H1 (cell line): ENCODE results near the gene TAF3. TPM values are rescaled to one million over a fixed set of nuclear protein-coding genes. Genes with fewer than 3 reads are reported as not detected.

Source experiments
- CTCF ChIA-PET: fragments of 300-600 bp; sonication (Branson Sonifier 250); formaldehyde crosslinking; loops from one replicate; lab custom pipeline; 2021; ENCODE audit not compliant: partially characterized antibody; lab: Charles Lee
- POLR2A ChIA-PET: fragments of 300-600 bp; sonication (Branson Sonifier 250); formaldehyde crosslinking; loops from one replicate; lab custom pipeline; 2021; ENCODE audit warnings: inconsistent platforms; ENCODE audit not compliant: partially characterized antibody; lab: Charles Lee
- DNase-seq, 2 experiments: peaks; one replicate each; pipeline versions ENCODE4 v3.0.0 to v3.0.0-alpha.2; 2010 to 2022; ENCODE audit warnings: low spot score in 2 of 2, low read depth in 1 of 2, mixed read lengths in 1 of 2
- FAIRE-seq: peaks from 2 replicates; lab custom pipeline; 2011; peaks lifted over from hg19 to GRCh38; lab: Jason Lieb, UNC
- H2AFZ ChIP-seq: 2 replicates; pipeline ENCODE4 v1.8.1; 2012; ENCODE audit warnings: low read length, inconsistent platforms
- H2AK5ac ChIP-seq: 2 replicates; pipeline ENCODE4 v1.6.1; 2013; ENCODE audit warnings: low read depth, low read length
- H2BK120ac ChIP-seq: replicated peaks from 2 replicates; pipeline ENCODE3; 2013; ENCODE audit warnings: low read depth, low read length, inconsistent platforms
- H2BK12ac ChIP-seq: 2 replicates; pipeline ENCODE4 v1.6.1; 2013; ENCODE audit warnings: low read depth, low read length
- H2BK15ac ChIP-seq: 2 replicates; pipeline ENCODE4 v1.6.1; 2013; ENCODE audit warnings: low read length
- H2BK20ac ChIP-seq: 2 replicates; pipeline ENCODE4 v1.6.1; 2013; ENCODE audit warnings: low read length
- H2BK5ac ChIP-seq: 2 replicates; pipeline ENCODE4 v1.6.1; 2013; ENCODE audit warnings: low read depth, low read length
- H3K14ac ChIP-seq: 2 replicates; pipeline ENCODE4 v1.6.1; 2013; ENCODE audit warnings: inconsistent platforms; ENCODE audit not compliant: insufficient read length
- H3K18ac ChIP-seq: 2 replicates; pipeline ENCODE4 v1.6.1; 2013; ENCODE audit warnings: low read length; ENCODE audit errors: extremely low read depth
- H3K23ac ChIP-seq: 2 replicates; pipeline ENCODE4 v1.6.1; 2013; ENCODE audit warnings: inconsistent platforms; ENCODE audit not compliant: insufficient read length
- H3K23me2 ChIP-seq: 2 replicates; pipeline ENCODE4 v1.6.1; 2013; ENCODE audit warnings: low read depth, low read length
- H3K27ac ChIP-seq: 2 replicates; pipeline ENCODE4 v1.6.1; 2011; ENCODE audit warnings: low read depth, low read length, inconsistent platforms
- H3K27me3 ChIP-seq, 4 experiments: replicated peaks in 1 of 4; 1 replicate in 1 of 4; 2 replicates in 3 of 4; pipeline versions ENCODE4 v1.6.1 to v1.8.1; 2011 to 2013; ENCODE audit warnings: low read length in 3 of 4, mild to moderate bottlenecking in 3 of 4, inconsistent platforms in 2 of 4, mixed read lengths in 2 of 4, moderate library complexity in 1 of 4; ENCODE audit not compliant: control insufficient read depth in 3 of 4, insufficient read depth in 3 of 4; ENCODE audit errors: extremely low read depth in 1 of 4
- H3K36me3 ChIP-seq, 4 experiments: 2 replicates each; pipeline versions ENCODE4 v1.6.1 to v1.8.1; 2011 to 2013; ENCODE audit warnings: mild to moderate bottlenecking in 4 of 4, low read length in 3 of 4, moderate library complexity in 2 of 4, control low read depth in 1 of 4, inconsistent platforms in 1 of 4; ENCODE audit not compliant: insufficient read depth in 4 of 4, control insufficient read depth in 2 of 4
- H3K4ac ChIP-seq: replicated peaks from 2 replicates; pipeline ENCODE3; 2013; ENCODE audit warnings: low read length, low read depth, mixed read lengths, inconsistent platforms; ENCODE audit not compliant: insufficient read length
- H3K4me1 ChIP-seq, 4 experiments: replicated peaks in 1 of 4; 1 replicate in 1 of 4; 2 replicates in 3 of 4; pipeline versions ENCODE4 v1.6.1 to v1.8.1; 2011 to 2013; ENCODE audit warnings: low read length in 3 of 4, inconsistent platforms in 2 of 4, mixed read lengths in 1 of 4; ENCODE audit not compliant: insufficient read depth in 4 of 4, control insufficient read depth in 3 of 4
- H3K4me2 ChIP-seq, 2 experiments: 2 replicates each; pipeline versions ENCODE4 v1.6.1 to v1.8.1; 2011 to 2013; ENCODE audit warnings: low read depth in 2 of 2, low read length in 2 of 2, control low read depth in 1 of 2, inconsistent platforms in 1 of 2, mild to moderate bottlenecking in 1 of 2; ENCODE audit not compliant: insufficient read depth in 1 of 2
- H3K4me3 ChIP-seq, 4 experiments: fragments of 200-600, 300-600 bp in 1 of 4; sonication (generic), shearing (Covaris generic), sonication (Bioruptor Twin) in 1 of 4; 2 replicates each; pipeline versions ENCODE4 v1.5.1 to v1.8.1; 2011 to 2016; ENCODE audit warnings: low read length in 4 of 4, low read depth in 3 of 4, control low read depth in 2 of 4, inconsistent platforms in 2 of 4, mild to moderate bottlenecking in 2 of 4, mixed read lengths in 1 of 4, moderate library complexity in 1 of 4; ENCODE audit not compliant: insufficient read depth in 2 of 4; ENCODE audit errors: extremely low read depth in 1 of 4
- H3K56ac ChIP-seq: replicated peaks from 2 replicates; pipeline ENCODE3; 2013; ENCODE audit warnings: low read depth, mild to moderate bottlenecking, mixed read lengths, low read length, inconsistent platforms; ENCODE audit not compliant: insufficient read length
- H3K79me1 ChIP-seq: 2 replicates; pipeline ENCODE4 v1.6.1; 2013; ENCODE audit warnings: low read depth, low read length, control low read depth
- H3K79me2 ChIP-seq, 2 experiments: 2 replicates each; pipeline versions ENCODE4 v1.6.1 to v1.8.1; 2012 to 2013; ENCODE audit warnings: low read length in 2 of 2, mild to moderate bottlenecking in 2 of 2, inconsistent platforms in 1 of 2; ENCODE audit not compliant: insufficient read depth in 2 of 2, control insufficient read depth in 1 of 2
- H3K9ac ChIP-seq, 4 experiments: replicated peaks in 1 of 4; 1 replicate in 1 of 4; 2 replicates in 3 of 4; pipeline versions ENCODE4 v1.6.1 to v1.8.1; 2011 to 2013; ENCODE audit warnings: low read depth in 3 of 4, low read length in 3 of 4, control low read depth in 2 of 4, mild to moderate bottlenecking in 2 of 4, moderate library complexity in 2 of 4, inconsistent platforms in 1 of 4; ENCODE audit errors: extremely low read depth in 1 of 4
- H3K9me3 ChIP-seq, 2 experiments: 2 replicates each; pipeline versions ENCODE4 v1.6.1 to v1.8.1; 2012 to 2013; ENCODE audit warnings: mild to moderate bottlenecking in 2 of 2, moderate library complexity in 2 of 2, control low read depth in 1 of 2, inconsistent platforms in 1 of 2, low read depth in 1 of 2, low read length in 1 of 2, mixed read lengths in 1 of 2; ENCODE audit not compliant: insufficient read depth in 2 of 2
- H4K20me1 ChIP-seq, 2 experiments: replicated peaks in 1 of 2; 2 replicates each; pipeline versions ENCODE3 to v1.8.1; 2011 to 2013; ENCODE audit warnings: inconsistent platforms in 2 of 2, low read length in 2 of 2, mild to moderate bottlenecking in 1 of 2; ENCODE audit not compliant: insufficient read depth in 2 of 2, control insufficient read depth in 1 of 2
- H4K5ac ChIP-seq: 2 replicates; pipeline ENCODE4 v1.6.1; 2013; ENCODE audit warnings: low read length, low read depth, mixed read lengths, inconsistent platforms; ENCODE audit not compliant: insufficient read length
- H4K8ac ChIP-seq: 2 replicates; pipeline ENCODE4 v1.8.0; 2013; ENCODE audit warnings: mild to moderate bottlenecking, moderate library complexity, low read length, inconsistent platforms; ENCODE audit not compliant: insufficient read depth; ENCODE audit errors: extremely low read depth
- H4K91ac ChIP-seq: replicated peaks from 2 replicates; pipeline ENCODE3; 2013; ENCODE audit warnings: low read length, mixed read lengths, inconsistent platforms; ENCODE audit not compliant: insufficient read length
- SP4 ChIP-seq: IDR thresholded peaks from 2 replicates; pipeline ENCODE4 v1.6.1; 2012; ENCODE audit warnings: low read length, inconsistent platforms
- USF2 ChIP-seq: IDR thresholded peaks from 2 replicates; pipeline ENCODE4 v1.6.1; 2011; ENCODE audit warnings: low read length, improper control_type of control experiment
- WGBS, 2 experiments: shearing (Covaris generic) in 1 of 2; methylation state at CpG; one replicate each; pipeline versions ENCODE4 v1.1.6 to v1.1.7; 2013 to 2015; ENCODE audit warnings: low lambda C conversion rate in 2 of 2, mixed read lengths in 2 of 2, inconsistent platforms in 1 of 2, low coverage in 1 of 2, missing lambda C conversion rate in 1 of 2; ENCODE audit not compliant: insufficient replicate concordance in 2 of 2, insufficient coverage in 1 of 2, insufficient read length in 1 of 2; ENCODE audit errors: extremely low coverage in 1 of 2, missing lambda C conversion rate in 1 of 2; 5-methylcytosine and 5-hydroxymethylcytosine counted together
- polyA plus RNA-seq, 7 experiments: library from polyadenylated mRNA; depleted of rRNA in 3 of 7; stranded (reverse) in 5 of 7; unstranded in 2 of 7; fragments of >200 nt in 5 of 7; fragments of 200-250 nt in 2 of 7; gene quantifications; 1 replicate in 5 of 7; 2 replicates in 1 of 7; 4 replicates in 1 of 7; pipeline versions ENCODE4 v1.2.1 to v1.2.3, GENCODE V29; 2011 to 2013; ENCODE audit warnings: missing spikeins in 2 of 7, mixed read lengths in 2 of 7
- total RNA-seq: library from RNA; stranded (reverse); fragmentation: NEBNext Ultra II Directional; extraction: Animal tissue kit (Norgen Biotek cat#: 25700); gene quantifications from 2 replicates; pipeline ENCODE4 v1.2.1, GENCODE V29; 2021

TAF3 gene
- total and polyA plus RNA-seq, 2 of the 8 experiments (the other 6 are each of a cell fraction or from before 2014, with no cell fraction given): 1.5 to 11.2 TPM

GRCh38 chr10:7901256-7901655 is 83.0 kb downstream of the TAF3 start:
- Histone ChIP-seq H3K4me1 (no peaks in the 10 kb centered on the region; a peak in 2 of 7 replicates), H3K4me3 (no peak overlapping the region), H4K91ac (no peak overlapping the region), H3K79me2 (no peaks in the 10 kb centered on the region), H2BK5ac (no peak overlapping the region), H3K9me3 (no peaks in the 10 kb centered on the region), H2AFZ (no peak overlapping the region), H2BK20ac (no peak overlapping the region), H2BK120ac (no peak overlapping the region), H4K5ac (no peak overlapping the region), H3K18ac (no peak overlapping the region), H3K79me1 (peaks cover 2% of the 10 kb centered on the region; the same call in 1 of the 2 replicates), H3K56ac (no peak overlapping the region), H3K4me2 (no peak overlapping the region), H3K23ac (no peak overlapping the region), H3K4ac (no peak overlapping the region), H3K9ac (no peak overlapping the region), H2AK5ac (no peak overlapping the region), H3K27me3 (no peaks in the 10 kb centered on the region), H4K8ac (no peak overlapping the region), H2BK12ac (no peak overlapping the region), H2BK15ac (no peak overlapping the region), H3K36me3 (no peaks in the 10 kb centered on the region), H3K27ac (no peak overlapping the region), H3K23me2 (no peaks in the 10 kb centered on the region), H3K14ac (no peak overlapping the region), H4K20me1 (peaks cover 0 to 3% of the 10 kb centered on the region in 2 experiments)
- POLR2A ChIA-PET: no interaction called here
- CTCF ChIA-PET: interaction anchor here (0.6 to 0.9 kb wide), 2 partner anchors 533 to 1712 kb away, joined by 3 read pairs; no protein-coding TSS in a partner anchor
- WGBS, 2 experiments: 95% methylated on average over 1 of the region's 1 CpG; no CpG with 5 or more reads in 1 of the 2 experiments
- DNase-seq (no peak), FAIRE-seq (no peak)
- no peak for TF ChIP-seq SP4
- TF ChIP-seq USF2: no peak
